HepG2 (cell line): Measurements from ENCODE around the gene NPIPB6. TPM values are rescaled to one million over a fixed set of nuclear protein-coding genes. Genes with fewer than 3 reads are reported as not detected.

Experiments
- BORCS8-MEF2B ChIP-seq: sonication (generic); formaldehyde crosslinking; IDR thresholded peaks from 2 replicates; pipeline ENCODE4 v1.8.0; 2022; ENCODE audit warnings: mild to moderate bottlenecking, missing genetic modification reagents
- KDM2A ChIP-seq: sonication (generic); formaldehyde crosslinking; IDR thresholded peaks from 2 replicates; pipeline ENCODE4 v1.4.0; 2020; ENCODE audit warnings: low read depth, missing genetic modification reagents, borderline replicate concordance
- TFAP4 ChIP-seq: sonication (generic); IDR thresholded peaks from 2 replicates; pipeline ENCODE4 v1.6.1; 2016; ENCODE audit warnings: low read depth, borderline replicate concordance
- ZBTB4 ChIP-seq: sonication (generic); formaldehyde crosslinking; IDR thresholded peaks from 2 replicates; pipeline ENCODE4 v1.4.0; 2020; ENCODE audit warnings: missing genetic modification reagents, mild to moderate bottlenecking, borderline replicate concordance
- ZNF20 ChIP-seq: sonication (generic); formaldehyde crosslinking; IDR thresholded peaks from 2 replicates; pipeline ENCODE4 v1.4.0; 2020; ENCODE audit warnings: mild to moderate bottlenecking, moderate library complexity, missing genetic modification reagents
- ZNF350 ChIP-seq: sonication (generic); formaldehyde crosslinking; IDR thresholded peaks from 2 replicates; pipeline ENCODE4 v1.4.0; 2020; ENCODE audit warnings: mild to moderate bottlenecking, low read depth, missing genetic modification reagents, borderline replicate concordance
- ZNF451 ChIP-seq: sonication (generic); formaldehyde crosslinking; IDR thresholded peaks from 2 replicates; pipeline ENCODE4 v1.5.0; 2020; ENCODE audit warnings: mild to moderate bottlenecking, missing genetic modification reagents
- ZSCAN20 ChIP-seq: sonication (generic); formaldehyde crosslinking; IDR thresholded peaks from 2 replicates; pipeline ENCODE4 v1.4.0; 2020; ENCODE audit warnings: missing genetic modification reagents, mild to moderate bottlenecking, borderline replicate concordance
- ZXDC ChIP-seq: sonication (generic); formaldehyde crosslinking; IDR thresholded peaks from 2 replicates; pipeline ENCODE4 v1.5.0; 2020; ENCODE audit warnings: mild to moderate bottlenecking, missing genetic modification reagents
- polyA plus RNA-seq, 8 experiments: library from polyadenylated mRNA; depleted of rRNA in 3 of 8; stranded (reverse) in 7 of 8; unstranded in 1 of 8; fragments of >200 nt; fragmentation: Illumina TruSeq in 4 of 8; extraction: Trizol in 4 of 8; gene quantifications; 2 replicates each; pipeline versions ENCODE4 v1.2.1 to v1.2.3, GENCODE V29; 2011 to 2016; ENCODE audit warnings: low read depth in 4 of 8, missing spikeins in 1 of 8, mixed read lengths in 1 of 8; ENCODE audit not compliant: insufficient read depth in 1 of 8
- total RNA-seq, 5 experiments: library from RNA; depleted of rRNA; stranded (reverse); fragments of >200 nt; fragmentation: Illumina TruSeq; extraction: Trizol; gene quantifications; 2 replicates each; pipeline ENCODE4 v1.2.3, GENCODE V29; 2016; ENCODE audit warnings: low read depth in 1 of 5
- TF ChIP-seq, protein P1 (sequence below): sonication (generic); formaldehyde crosslinking; IDR thresholded peaks from 2 replicates; pipeline ENCODE4 v1.4.0; 2020; ENCODE audit warnings: missing genetic modification reagents
- TF ChIP-seq, protein P2 (sequence below): sonication (generic); formaldehyde crosslinking; IDR thresholded peaks from 2 replicates; pipeline ENCODE4 v1.4.0; 2020; ENCODE audit warnings: missing genetic modification reagents, borderline replicate concordance
- TF ChIP-seq, protein P3 (sequence below): sonication (generic); formaldehyde crosslinking; IDR thresholded peaks from 2 replicates; pipeline ENCODE4 v1.4.0; 2020; ENCODE audit warnings: missing genetic modification reagents

The NPIPB6 gene
- total and polyA plus RNA-seq, 2 of the 13 experiments (the other 11 are each of a cell fraction or from before 2014, with no cell fraction given), result 0.25 TPM; not detected in 1

DNA sequence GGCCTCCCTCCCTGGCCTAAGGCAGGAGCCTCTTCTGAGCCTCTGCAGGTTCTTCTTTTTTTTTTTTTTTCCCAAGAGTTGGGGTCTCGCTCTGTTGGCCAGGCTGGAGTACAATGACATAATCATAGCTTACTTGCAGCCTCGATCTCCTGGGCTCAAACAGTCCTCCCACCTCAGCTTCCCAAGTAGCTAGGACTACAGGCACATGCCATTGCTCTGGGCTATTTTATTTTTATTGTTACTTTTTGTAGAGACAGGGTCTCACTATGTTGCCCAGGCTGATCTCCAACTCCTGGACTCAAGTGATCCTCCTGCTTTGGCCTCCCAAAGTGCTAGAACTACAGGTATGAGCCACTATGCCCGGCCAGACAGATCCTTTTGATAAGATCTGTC, 38.4 kb downstream of the NPIPB6 start (continued):
- TF ChIP-seq, protein P1, sequence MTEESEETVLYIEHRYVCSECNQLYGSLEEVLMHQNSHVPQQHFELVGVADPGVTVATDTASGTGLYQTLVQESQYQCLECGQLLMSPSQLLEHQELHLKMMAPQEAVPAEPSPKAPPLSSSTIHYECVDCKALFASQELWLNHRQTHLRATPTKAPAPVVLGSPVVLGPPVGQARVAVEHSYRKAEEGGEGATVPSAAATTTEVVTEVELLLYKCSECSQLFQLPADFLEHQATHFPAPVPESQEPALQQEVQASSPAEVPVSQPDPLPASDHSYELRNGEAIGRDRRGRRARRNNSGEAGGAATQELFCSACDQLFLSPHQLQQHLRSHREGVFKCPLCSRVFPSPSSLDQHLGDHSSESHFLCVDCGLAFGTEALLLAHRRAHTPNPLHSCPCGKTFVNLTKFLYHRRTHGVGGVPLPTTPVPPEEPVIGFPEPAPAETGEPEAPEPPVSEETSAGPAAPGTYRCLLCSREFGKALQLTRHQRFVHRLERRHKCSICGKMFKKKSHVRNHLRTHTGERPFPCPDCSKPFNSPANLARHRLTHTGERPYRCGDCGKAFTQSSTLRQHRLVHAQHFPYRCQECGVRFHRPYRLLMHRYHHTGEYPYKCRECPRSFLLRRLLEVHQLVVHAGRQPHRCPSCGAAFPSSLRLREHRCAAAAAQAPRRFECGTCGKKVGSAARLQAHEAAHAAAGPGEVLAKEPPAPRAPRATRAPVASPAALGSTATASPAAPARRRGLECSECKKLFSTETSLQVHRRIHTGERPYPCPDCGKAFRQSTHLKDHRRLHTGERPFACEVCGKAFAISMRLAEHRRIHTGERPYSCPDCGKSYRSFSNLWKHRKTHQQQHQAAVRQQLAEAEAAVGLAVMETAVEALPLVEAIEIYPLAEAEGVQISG (CRISPR knock-in tag), result no peak
- TF ChIP-seq ZXDC (CRISPR knock-in tag), result no peak
- TF ChIP-seq ZNF20 (CRISPR knock-in tag), result no peak
- no peak for TF ChIP-seq BORCS8-MEF2B
- TF ChIP-seq KDM2A, result 0 out of 2 replicates have a peak, but pooled peaks have one; percentile 11
- TF ChIP-seq ZBTB4 (CRISPR knock-in tag), result no peak
- TF ChIP-seq, protein P2, sequence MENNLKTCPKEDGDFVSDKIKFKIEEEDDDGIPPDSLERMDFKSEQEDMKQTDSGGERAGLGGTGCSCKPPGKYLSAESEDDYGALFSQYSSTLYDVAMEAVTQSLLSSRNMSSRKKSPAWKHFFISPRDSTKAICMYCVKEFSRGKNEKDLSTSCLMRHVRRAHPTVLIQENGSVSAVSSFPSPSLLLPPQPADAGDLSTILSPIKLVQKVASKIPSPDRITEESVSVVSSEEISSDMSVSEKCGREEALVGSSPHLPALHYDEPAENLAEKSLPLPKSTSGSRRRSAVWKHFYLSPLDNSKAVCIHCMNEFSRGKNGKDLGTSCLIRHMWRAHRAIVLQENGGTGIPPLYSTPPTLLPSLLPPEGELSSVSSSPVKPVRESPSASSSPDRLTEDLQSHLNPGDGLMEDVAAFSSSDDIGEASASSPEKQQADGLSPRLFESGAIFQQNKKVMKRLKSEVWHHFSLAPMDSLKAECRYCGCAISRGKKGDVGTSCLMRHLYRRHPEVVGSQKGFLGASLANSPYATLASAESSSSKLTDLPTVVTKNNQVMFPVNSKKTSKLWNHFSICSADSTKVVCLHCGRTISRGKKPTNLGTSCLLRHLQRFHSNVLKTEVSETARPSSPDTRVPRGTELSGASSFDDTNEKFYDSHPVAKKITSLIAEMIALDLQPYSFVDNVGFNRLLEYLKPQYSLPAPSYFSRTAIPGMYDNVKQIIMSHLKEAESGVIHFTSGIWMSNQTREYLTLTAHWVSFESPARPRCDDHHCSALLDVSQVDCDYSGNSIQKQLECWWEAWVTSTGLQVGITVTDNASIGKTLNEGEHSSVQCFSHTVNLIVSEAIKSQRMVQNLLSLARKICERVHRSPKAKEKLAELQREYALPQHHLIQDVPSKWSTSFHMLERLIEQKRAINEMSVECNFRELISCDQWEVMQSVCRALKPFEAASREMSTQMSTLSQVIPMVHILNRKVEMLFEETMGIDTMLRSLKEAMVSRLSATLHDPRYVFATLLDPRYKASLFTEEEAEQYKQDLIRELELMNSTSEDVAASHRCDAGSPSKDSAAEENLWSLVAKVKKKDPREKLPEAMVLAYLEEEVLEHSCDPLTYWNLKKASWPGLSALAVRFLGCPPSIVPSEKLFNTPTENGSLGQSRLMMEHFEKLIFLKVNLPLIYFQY (CRISPR knock-in tag), result no peak
- no peak for TF ChIP-seq TFAP4
- 0 out of 2 replicates have a peak, but pooled peaks have one; percentile 4 for TF ChIP-seq ZSCAN20 (CRISPR knock-in tag)
- TF ChIP-seq, protein P3, sequence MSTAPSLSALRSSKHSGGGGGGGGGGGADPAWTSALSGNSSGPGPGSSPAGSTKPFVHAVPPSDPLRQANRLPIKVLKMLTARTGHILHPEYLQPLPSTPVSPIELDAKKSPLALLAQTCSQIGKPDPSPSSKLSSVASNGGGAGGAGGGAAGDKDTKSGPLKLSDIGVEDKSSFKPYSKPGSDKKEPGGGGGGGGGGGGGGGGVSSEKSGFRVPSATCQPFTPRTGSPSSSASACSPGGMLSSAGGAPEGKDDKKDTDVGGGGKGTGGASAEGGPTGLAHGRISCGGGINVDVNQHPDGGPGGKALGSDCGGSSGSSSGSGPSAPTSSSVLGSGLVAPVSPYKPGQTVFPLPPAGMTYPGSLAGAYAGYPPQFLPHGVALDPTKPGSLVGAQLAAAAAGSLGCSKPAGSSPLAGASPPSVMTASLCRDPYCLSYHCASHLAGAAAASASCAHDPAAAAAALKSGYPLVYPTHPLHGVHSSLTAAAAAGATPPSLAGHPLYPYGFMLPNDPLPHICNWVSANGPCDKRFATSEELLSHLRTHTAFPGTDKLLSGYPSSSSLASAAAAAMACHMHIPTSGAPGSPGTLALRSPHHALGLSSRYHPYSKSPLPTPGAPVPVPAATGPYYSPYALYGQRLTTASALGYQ, result 0 out of 2 replicates have a peak, but pooled peaks have one; percentile 1
- no peak for TF ChIP-seq ZNF451 (CRISPR knock-in tag)
- 0 out of 2 replicates have a peak, but pooled peaks have one; percentile 4 for TF ChIP-seq ZNF350 (CRISPR knock-in tag)
